Endometrial microvascular endothelial cells (primary cell): ENCODE data around the gene SPRR3. TPM values are rescaled to one million over a fixed set of nuclear protein-coding genes. Genes with fewer than 3 reads are reported as not detected.
"Not testable (repeated sequence)": the region's sequence is repeated elsewhere in the genome, so short reads cannot be mapped to it uniquely, and the experiment has no call there.

ENCODE experiments used
- in situ Hi-C: cut with HindIII; loops from 2 replicates; pipeline ENCODE4 v1.10.0; 2017; ENCODE audit warnings: low sequenced_read_pairs, low pct_unique_long_range_greater_than_20kb; ENCODE audit errors: inconsistent ontology term
- total RNA-seq: library from RNA; depleted of rRNA; stranded (reverse); fragments of >200 nt; gene quantifications from one replicate; pipeline ENCODE4 v1.2.3, GENCODE V29; 2015; ENCODE audit errors: inconsistent ontology term

Gene SPRR3
- total RNA-seq, 1 donor from 2014 or later: not detected

DNA sequence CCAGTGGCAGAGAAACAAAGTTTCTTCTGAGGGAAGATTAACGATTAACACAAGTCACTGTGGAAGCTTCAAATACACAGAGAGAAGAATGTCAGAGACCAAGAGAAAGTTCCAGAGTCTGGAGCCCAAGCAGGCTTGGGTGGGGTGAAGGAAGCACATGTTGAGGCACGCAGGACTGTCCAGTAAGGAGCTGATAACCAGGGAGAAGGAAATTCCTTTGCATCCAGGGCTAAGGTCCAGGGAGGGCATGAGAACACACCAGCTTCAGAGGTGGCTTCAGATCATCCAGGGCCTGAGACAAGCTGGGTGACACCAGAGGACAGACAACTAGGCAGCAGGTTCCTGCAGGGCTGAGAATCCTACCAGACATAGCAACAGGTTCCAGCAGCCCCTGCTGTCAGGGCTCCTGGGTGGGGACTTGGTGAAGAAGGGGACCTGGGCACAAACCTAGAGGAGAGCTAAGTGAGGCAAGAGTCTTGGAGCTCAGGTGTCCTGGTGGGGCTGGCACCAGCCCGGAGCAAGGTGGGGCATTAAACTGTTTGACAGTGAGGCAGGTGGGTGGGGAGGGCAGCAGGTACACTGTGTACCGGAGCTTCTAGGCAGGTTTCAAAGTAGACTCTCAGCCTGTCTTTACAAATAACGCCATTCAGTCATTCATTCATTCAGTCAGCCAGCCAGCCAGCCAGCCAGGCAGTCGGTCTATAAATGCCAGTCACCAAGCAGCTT is 20.2 kb upstream of the SPRR3 start:
- in situ Hi-C loops: no loop called here

- in situ Hi-C loops: no loop called here
Measured at GRCh38 chr1:152982076-152982475, 19.5 kb upstream of the SPRR3 start.

- in situ Hi-C loops: no loop called here
Measured at GRCh38 chr1:152983234-152983633, 18.3 kb upstream of the SPRR3 start.

- in situ Hi-C loops: no loop called here
Measured at GRCh38 chr1:152983743-152984142, 17.8 kb upstream of the SPRR3 start, which contains the start of gene SPRR1A. Gene SPRR1A, plus strand, starts transcription at chr1:152984081. Its CDS starts 1,150 bp downstream, at chr1:152985231.

GRCh38 chr1:152986578-152986977 is 15.0 kb upstream of the SPRR3 start:
- in situ Hi-C loops: no loop called here

DNA sequence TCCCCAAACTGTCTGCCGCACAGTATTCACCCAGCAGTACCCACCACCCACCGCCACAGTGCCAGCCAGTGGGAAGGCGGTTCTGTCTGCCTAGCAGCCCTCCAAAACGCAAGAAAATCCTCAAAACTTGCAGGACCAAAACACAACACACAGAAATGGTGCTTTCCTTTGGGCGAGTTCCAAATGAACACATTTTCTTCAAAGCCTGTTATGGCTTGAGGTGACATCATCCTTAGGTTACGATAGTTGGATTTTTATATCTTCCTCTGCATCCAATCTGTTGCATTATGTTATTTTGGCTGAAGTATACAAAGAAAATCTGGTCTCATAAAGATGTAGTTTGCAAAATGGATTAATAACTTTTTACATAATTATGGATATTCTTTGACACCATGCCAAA is 8.4 kb upstream of the SPRR3 start:
- in situ Hi-C loops: no loop called here

DNA sequence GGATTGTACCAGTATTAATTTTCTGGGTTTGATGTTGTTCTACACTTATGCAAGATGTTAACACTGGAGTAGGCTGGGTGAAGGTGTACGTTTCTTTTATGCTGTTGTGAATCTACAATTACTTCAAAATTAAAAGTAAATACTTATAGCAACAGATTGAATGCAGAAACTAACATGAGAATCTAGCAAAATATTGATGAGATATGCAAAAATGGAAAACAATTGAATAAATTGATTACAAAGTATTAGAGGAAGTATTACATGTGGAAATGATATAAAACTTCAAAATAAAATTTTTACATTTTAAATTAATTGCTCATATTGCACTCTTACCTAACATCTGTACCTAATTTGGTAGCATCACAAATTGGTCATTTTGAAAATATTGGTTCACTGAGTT is 5.7 kb upstream of the SPRR3 start:
- in situ Hi-C loops: no loop called here

- in situ Hi-C loops: no loop called here
Measured at GRCh38 chr1:152996633-152997400, 4.7 kb upstream of the SPRR3 start.

DNA sequence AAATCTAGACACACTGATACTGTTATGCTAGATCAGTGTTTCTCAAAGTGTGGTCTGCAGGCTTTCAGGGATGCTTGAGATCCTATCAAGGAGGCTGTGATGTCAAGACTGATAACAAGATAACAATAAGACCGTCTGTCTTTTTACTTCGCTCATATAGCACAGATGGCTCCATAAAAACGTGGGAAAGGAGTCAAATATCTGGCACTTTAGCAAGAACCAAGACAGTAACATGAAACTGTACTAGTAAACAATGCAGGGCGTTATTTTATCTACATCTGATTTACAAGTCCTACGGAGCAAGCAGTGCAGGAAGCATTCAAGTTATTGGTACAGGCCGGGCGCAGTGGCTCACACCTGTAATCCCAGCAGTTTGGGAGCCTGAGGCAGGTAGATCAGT is 3.6 kb upstream of the SPRR3 start:
- in situ Hi-C loops: no loop called here

- in situ Hi-C loops: no loop called here
Measured at GRCh38 chr1:152998476-152998875, 3.1 kb upstream of the SPRR3 start.

DNA sequence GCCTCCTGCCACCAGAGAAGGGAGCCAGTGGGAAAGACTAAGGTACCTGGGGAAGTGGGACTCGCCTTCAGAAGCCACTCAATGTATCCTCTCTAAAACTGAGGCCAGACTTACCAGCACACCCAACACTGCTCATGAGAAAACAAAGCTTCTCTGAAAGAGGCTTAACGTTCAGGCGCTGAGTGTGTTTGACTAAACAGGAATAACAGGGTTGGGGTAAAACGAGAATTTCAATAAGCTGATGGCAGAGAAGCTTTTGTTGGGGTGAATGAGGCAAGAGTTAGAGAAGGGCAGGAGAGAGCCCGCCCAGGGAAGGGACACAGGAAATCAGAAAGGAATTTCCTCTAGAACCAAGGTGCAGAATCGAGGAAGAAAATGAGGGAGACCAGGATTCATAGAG is 1.7 kb upstream of the SPRR3 start:
- in situ Hi-C loops: no loop called here

GRCh38 chr1:153000294-153000693 is 1.3 kb upstream of the SPRR3 start:
- in situ Hi-C loops: no loop called here

DNA sequence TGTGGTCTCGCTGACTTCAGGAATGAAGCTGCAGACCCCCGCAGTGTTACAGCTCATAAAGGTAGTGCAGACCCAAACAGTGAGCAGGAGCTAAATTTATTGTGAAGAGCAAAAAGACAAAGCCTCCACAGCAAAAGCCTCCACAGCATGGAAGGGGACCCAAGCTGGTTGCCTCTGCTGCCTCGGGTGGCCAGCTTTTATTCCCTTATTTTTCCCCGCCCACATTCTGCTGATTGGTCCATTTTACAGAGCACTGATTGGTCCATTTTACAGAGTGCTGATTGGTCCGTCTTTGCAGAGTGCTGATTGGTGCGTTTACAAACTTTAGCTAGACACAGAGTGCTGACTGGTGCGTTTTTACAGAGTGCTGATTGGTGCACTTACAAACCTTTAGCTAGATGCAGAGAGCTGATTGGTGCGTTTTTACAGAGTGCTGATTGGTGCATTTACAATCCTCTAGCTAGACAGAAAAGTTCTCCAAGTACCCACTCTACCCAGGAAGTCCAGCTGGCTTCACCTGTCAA is 9.7 kb downstream of the SPRR3 start:
- in situ Hi-C loops: not testable (repeated sequence)

GRCh38 chr1:153021829-153022228 is 20.3 kb downstream of the SPRR3 start:
- in situ Hi-C loops: not testable (repeated sequence)

DNA sequence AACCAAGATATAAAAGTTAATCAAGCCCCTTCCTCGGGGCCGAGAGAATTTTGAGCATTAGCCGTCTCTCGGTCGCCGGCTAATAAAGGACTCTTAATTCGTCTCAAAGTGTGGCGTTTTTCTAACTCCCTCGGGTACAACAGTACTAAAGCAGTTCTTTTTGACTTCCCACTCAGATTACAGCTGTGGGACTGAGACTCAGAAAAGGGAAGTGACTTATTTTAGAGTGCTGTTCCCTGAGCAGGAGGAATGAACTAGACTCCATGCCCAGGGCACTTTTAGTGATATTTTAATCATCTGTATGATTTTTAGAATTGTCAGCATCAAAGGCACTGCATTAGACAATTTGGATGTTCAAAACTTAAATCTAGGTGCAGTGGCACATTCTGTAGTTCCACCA is 20.8 kb downstream of the SPRR3 start:
- in situ Hi-C loops: not testable (repeated sequence)

- in situ Hi-C loops: no loop called here
Measured at GRCh38 chr1:153023109-153023508, 21.6 kb downstream of the SPRR3 start.

- in situ Hi-C loops: no loop called here
Measured at GRCh38 chr1:153024413-153024812, 22.9 kb downstream of the SPRR3 start.

DNA sequence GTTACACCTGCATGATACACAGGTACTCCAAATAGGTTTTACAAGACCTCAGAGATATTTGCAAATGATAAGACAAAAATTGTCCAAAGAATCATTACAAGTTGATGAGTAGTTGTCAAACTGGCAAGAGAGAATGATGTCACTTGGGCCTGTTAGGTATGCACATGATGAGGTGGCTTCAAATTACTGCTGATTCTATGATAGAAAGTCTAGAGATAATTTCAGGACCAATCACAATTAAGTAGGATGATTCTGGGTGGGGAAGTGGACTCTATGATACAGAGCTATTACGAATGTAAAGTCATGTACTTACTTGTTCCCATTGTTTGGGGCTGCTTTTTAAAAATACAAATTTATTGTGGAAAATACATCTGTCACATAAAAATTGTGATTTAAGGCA is 24.2 kb downstream of the SPRR3 start:
- in situ Hi-C loops: no loop called here

DNA sequence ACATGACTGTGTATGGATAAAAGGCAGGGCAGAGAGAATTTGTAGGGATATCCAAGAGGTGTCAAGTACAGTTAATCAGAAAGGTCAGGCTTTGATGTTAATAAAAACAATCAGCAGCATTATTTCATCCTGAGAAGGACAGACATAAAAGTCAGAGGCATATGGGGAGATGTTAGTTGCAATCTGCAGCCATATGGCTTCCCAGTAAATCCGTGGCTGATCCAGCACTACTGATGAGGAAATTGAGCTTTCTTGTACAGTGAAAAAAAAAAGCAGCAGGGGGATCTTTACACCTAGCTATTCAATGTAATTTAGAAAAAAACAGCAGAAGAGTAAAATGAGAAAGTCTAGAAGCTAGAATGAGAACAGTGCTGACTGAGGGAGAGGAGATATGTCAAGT is 27.2 kb downstream of the SPRR3 start:
- in situ Hi-C loops: no loop called here

DNA sequence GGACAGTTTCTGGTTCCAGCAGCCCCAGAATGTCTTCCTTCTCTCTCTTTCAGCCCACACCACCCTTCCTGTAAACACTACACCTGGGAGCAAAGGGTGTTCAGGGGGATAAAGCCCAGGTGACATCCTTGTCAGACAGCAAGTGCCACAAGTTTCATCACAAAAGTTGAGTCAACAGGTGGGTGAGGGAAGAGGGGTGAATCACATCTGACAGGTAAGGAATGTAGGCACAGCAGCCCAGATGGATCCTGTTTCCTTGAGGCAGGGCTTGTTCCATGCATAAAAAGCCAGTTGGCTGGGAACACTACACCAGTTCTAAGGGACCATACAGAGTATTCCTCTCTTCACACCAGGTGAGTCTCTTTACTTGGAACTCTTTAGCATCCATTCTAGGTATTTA is 29.3 kb downstream of the SPRR3 start, which contains the start of gene SPRR1B:
SPRR1B (plus strand) TSS at position 309 of the 400 bp plus-strand sequence. CDS start 1,143 bp downstream, outside the sequence.
- in situ Hi-C loops: no loop called here
